Neural progenitor cell (in vitro differentiated cells): Measurements from ENCODE around the gene COLEC11. TPM values are rescaled to one million over a fixed set of nuclear protein-coding genes. Genes with fewer than 3 reads are reported as not detected.

ENCODE experiments used
- DNase-seq: peaks from one replicate; pipeline ENCODE4 v3.0.0-alpha.2; 2016; ENCODE audit warnings: low spot score
- H2AFZ ChIP-seq: fragments of 200-600 bp; sonication (generic); replicated peaks from 2 replicates; pipeline ENCODE4 v1.6.1; 2016; ENCODE audit warnings: antibody characterized with exemption
- H3F3A ChIP-seq: fragments of 200-600 bp; sonication (generic); 2 replicates; pipeline ENCODE4 v1.6.1; 2016; ENCODE audit warnings: antibody characterized with exemption, low read depth
- H3K27ac ChIP-seq: fragments of 200-600 bp; sonication (generic); 2 replicates; pipeline ENCODE4 v1.5.1; 2016; ENCODE audit warnings: mild to moderate bottlenecking
- H3K27me3 ChIP-seq: fragments of 200-600 bp; sonication (generic); 2 replicates; pipeline ENCODE4 v1.6.1; 2016; ENCODE audit warnings: mild to moderate bottlenecking, moderate library complexity
- H3K36me3 ChIP-seq: fragments of 200-600 bp; sonication (generic); 2 replicates; pipeline ENCODE4 v1.5.1; 2016
- H3K4me1 ChIP-seq: fragments of 200-600 bp; sonication (generic); 2 replicates; pipeline ENCODE4 v1.6.1; 2016; ENCODE audit warnings: mixed run types
- H3K4me2 ChIP-seq: fragments of 200-600 bp; sonication (generic); 2 replicates; pipeline ENCODE4 v1.6.1; 2016
- H3K4me3 ChIP-seq: fragments of 200-600 bp; sonication (generic); 2 replicates; pipeline ENCODE4 v1.5.1; 2016
- H3K79me2 ChIP-seq: fragments of 200-600 bp; sonication (generic); 2 replicates; pipeline ENCODE4 v1.6.1; 2016; ENCODE audit warnings: low read depth
- H3K9ac ChIP-seq: fragments of 200-600 bp; sonication (generic); 2 replicates; pipeline ENCODE4 v1.6.1; 2016
- H3K9me3 ChIP-seq: fragments of 200-600 bp; sonication (generic); 2 replicates; pipeline ENCODE4 v1.5.1; 2016; ENCODE audit warnings: low read depth
- H4K20me1 ChIP-seq: fragments of 200-600 bp; sonication (generic); 2 replicates; pipeline ENCODE4 v1.6.1; 2016; ENCODE audit warnings: low read depth
- H3K27ac Mint-ChIP-seq: 3 replicates; pipeline ENCODE4 v1.8.0; 2021; ENCODE audit warnings: mixed read lengths
- H3K27me3 Mint-ChIP-seq: 2 replicates; pipeline ENCODE4 v1.8.0; 2022; ENCODE audit warnings: low read depth, mild to moderate bottlenecking, inconsistent platforms, moderate library complexity, mixed read lengths; ENCODE audit not compliant: insufficient read depth
- H3K36me3 Mint-ChIP-seq: 3 replicates; pipeline ENCODE4 v1.8.0; 2021; ENCODE audit warnings: mixed read lengths
- H3K4me1 Mint-ChIP-seq: 3 replicates; pipeline ENCODE4 v1.8.0; 2021; ENCODE audit warnings: mixed read lengths
- H3K4me3 Mint-ChIP-seq: 3 replicates; pipeline ENCODE4 v1.8.0; 2021; ENCODE audit warnings: mild to moderate bottlenecking, moderate library complexity, mixed read lengths
- H3K9me3 Mint-ChIP-seq: 3 replicates; pipeline ENCODE4 v1.8.0; 2020; ENCODE audit warnings: mixed read lengths
- CTCF ChIP-seq: fragments of 200-600 bp; sonication (generic); IDR thresholded peaks from 2 replicates; pipeline ENCODE4 v1.5.1; 2017; ENCODE audit warnings: antibody characterized with exemption, mild to moderate bottlenecking
- EZH2 ChIP-seq: fragments of 200-600 bp; sonication (generic); IDR thresholded peaks from 2 replicates; pipeline ENCODE4 v1.6.1; 2017; ENCODE audit warnings: antibody characterized with exemption, mild to moderate bottlenecking, moderate library complexity
- EZH2phosphoT487 ChIP-seq: fragments of 200-600 bp; sonication (generic); IDR thresholded peaks from 2 replicates; pipeline ENCODE4 v1.6.1; 2017; ENCODE audit warnings: antibody characterized with exemption
- total RNA-seq: library from RNA; depleted of rRNA; stranded (reverse); fragments of >200 nt; gene quantifications from 2 replicates; pipeline ENCODE4 v1.2.3, GENCODE V29; 2015; ENCODE audit warnings: low replicate concordance

The COLEC11 gene
- total RNA-seq, 1 donor from 2014 or later = not detected

GRCh38 chr2:3678212-3678611 lies 83.3 kb downstream of the COLEC11 start:
- Mint-ChIP-seq H3K9me3 (no peaks in the 10 kb centered on the region), H3K27ac (no peak overlapping the region)

GRCh38 chr2:3679180-3679579 lies 84.3 kb downstream of the COLEC11 start:
- no peaks in the 10 kb centered on the region for H3K79me2 ChIP-seq
- H4K20me1 ChIP-seq = no peaks in the 10 kb centered on the region
- H3K36me3 ChIP-seq = no peaks in the 10 kb centered on the region
- DNase-seq = no peak
- Mint-ChIP-seq H3K27ac (no peak overlapping the region), H3K4me1 (no peaks in the 10 kb centered on the region), H3K4me3 (no peak overlapping the region), H3K36me3 (no peaks in the 10 kb centered on the region), H3K9me3 (no peaks in the 10 kb centered on the region), H3K27me3 (peaks cover 8% of the 10 kb centered on the region)
- no peaks in the 10 kb centered on the region for H3F3A ChIP-seq
- H3K4me1 ChIP-seq = no peaks in the 10 kb centered on the region
- H3K27me3 ChIP-seq = no peaks in the 10 kb centered on the region
- no peak overlapping the region for H3K9ac ChIP-seq
- no peak for TF ChIP-seq EZH2
- no peak for TF ChIP-seq CTCF
- no peak for TF ChIP-seq EZH2phosphoT487
- H3K4me2 ChIP-seq = no peak overlapping the region
- no peaks in the 10 kb centered on the region for H3K9me3 ChIP-seq
- H3K4me3 ChIP-seq = no peak overlapping the region
- no peak overlapping the region for H2AFZ ChIP-seq
- no peak overlapping the region for H3K27ac ChIP-seq

More at GRCh38 chr2:3678212-3678611, 83.3 kb downstream of the COLEC11 start:
- Histone ChIP-seq H2AFZ (no peak overlapping the region), H3F3A (no peaks in the 10 kb centered on the region), H3K9ac (no peak overlapping the region), H3K4me1 (no peaks in the 10 kb centered on the region), H3K4me2 (no peak overlapping the region), H3K4me3 (no peak overlapping the region), H3K27me3 (no peaks in the 10 kb centered on the region), H3K36me3 (no peaks in the 10 kb centered on the region), H3K27ac (no peak overlapping the region), H4K20me1 (no peaks in the 10 kb centered on the region), H3K79me2 (no peaks in the 10 kb centered on the region), H3K9me3 (no peaks in the 10 kb centered on the region)
- H3K4me1 Mint-ChIP-seq = peaks cover 3% of the 10 kb centered on the region
- TF ChIP-seq CTCF = no peak
- TF ChIP-seq EZH2 = no peak
- no peak for TF ChIP-seq EZH2phosphoT487
- H3K4me3 Mint-ChIP-seq = no peak overlapping the region
- H3K27me3 Mint-ChIP-seq = peaks cover 11% of the 10 kb centered on the region
- H3K36me3 Mint-ChIP-seq = no peaks in the 10 kb centered on the region
- no peak for DNase-seq

GRCh38 chr2:3679616-3680393 lies 84.9 kb downstream of the COLEC11 start:
- H3K27ac Mint-ChIP-seq = no peak overlapping the region
- Histone ChIP-seq H3K27ac (no peak overlapping the region), H3K9me3 (no peaks in the 10 kb centered on the region), H2AFZ (no peak overlapping the region), H3K36me3 (no peaks in the 10 kb centered on the region), H3K4me3 (no peak overlapping the region), H3K4me1 (no peaks in the 10 kb centered on the region), H3F3A (no peaks in the 10 kb centered on the region), H3K9ac (no peak overlapping the region), H4K20me1 (no peaks in the 10 kb centered on the region), H3K27me3 (no peaks in the 10 kb centered on the region), H3K4me2 (no peak overlapping the region), H3K79me2 (no peaks in the 10 kb centered on the region)
- H3K9me3 Mint-ChIP-seq = no peaks in the 10 kb centered on the region
- no peaks in the 10 kb centered on the region for H3K4me1 Mint-ChIP-seq
- no peak for DNase-seq
- H3K4me3 Mint-ChIP-seq = no peak overlapping the region
- H3K27me3 Mint-ChIP-seq = peaks cover 8% of the 10 kb centered on the region
- no peaks in the 10 kb centered on the region for H3K36me3 Mint-ChIP-seq
- no peak for TF ChIP-seq EZH2phosphoT487
- no peak for TF ChIP-seq CTCF
- no peak for TF ChIP-seq EZH2
